GM18868 (cell line): ENCODE results near the gene MTAP.
A peak's percentile ranks its signal among the peaks of the same experiment; 100 is the strongest.

ENCODE experiments used
- ATAC-seq: cut with Tn5 transposase; IDR thresholded peaks from one replicate; pipeline ENCODE4 v1.9.1; 2021; ENCODE audit warnings: mild to moderate bottlenecking, moderate library complexity; ENCODE audit not compliant: unreplicated experiment

The MTAP gene

DNA sequence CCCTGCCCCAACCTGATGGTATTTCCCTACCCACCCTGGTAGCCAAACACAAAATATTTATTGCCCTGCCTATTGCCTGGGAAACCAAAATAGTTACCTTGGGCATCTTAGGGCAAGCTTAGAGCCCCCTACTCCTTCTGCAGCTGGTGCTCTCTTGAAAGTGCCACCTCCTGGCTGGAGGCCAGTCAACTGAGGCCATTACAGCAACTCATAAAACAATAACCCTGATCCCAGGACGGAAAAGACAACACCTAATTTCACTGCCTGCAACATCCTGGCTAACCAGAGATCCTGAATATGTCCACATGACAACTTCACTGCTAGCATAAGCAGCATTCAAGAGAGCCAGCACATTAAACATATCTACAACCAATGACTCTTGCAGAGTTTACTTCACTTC is 38.7 kb downstream of the MTAP start:
- no peak for ATAC-seq

DNA sequence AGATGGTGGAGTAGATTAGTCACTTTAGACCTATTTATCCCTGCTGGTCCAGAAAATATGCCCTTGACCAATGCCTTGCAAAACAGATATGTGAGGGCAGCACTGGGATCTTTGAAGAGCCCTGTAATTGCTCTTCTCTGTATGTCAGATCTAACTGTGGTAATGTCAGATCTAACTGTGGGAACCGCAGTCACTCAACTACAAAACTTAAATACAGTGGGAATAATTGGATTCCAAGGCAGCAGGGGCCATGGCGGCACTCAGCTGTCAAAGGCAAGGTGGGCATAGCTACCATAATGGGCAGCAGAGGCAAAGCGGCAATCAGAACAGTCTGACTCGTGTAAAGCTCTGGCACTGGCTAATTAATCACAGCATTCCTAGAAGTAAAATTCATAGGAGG is 46.2 kb downstream of the MTAP start:
- no peak for ATAC-seq

DNA sequence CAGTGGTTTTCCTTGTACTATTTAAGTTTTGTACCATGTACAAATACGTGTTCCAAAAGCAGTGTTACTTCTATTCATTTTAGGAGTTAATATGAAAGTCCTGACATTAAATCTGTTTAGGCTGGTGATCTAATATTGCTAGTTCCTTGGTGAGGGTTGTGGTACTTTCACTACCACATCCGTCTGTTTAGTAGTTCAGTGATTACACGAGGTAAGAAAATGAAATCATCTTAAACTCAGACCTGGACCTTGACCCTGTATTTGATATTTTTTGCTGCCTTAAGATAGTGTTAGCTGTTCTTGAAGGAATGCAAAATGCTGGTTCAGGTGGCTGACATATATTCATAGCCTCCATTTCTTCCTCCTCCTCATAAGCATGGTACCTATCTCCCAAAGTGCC is 50.3 kb downstream of the MTAP start:
- peak; percentile 99 for ATAC-seq

DNA sequence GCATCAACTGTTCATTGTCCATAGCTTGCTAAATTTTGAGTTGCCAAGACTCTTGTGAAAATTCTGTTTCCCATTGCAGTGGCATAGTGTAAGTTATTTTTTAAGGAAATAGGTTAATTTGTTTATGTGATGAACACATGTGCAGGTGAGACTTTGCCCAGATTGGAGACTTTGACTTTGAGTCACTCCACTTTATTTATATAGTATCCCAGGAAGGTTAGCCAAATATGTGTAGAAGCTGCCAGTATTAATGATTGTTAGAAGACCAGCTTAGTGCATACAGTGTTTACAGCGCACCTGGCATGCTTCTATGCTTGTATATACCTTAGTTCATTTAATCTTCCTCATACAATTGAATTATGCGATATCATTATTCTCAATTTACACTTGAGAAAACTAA is 51.0 kb downstream of the MTAP start:
- ATAC-seq = no peak

DNA sequence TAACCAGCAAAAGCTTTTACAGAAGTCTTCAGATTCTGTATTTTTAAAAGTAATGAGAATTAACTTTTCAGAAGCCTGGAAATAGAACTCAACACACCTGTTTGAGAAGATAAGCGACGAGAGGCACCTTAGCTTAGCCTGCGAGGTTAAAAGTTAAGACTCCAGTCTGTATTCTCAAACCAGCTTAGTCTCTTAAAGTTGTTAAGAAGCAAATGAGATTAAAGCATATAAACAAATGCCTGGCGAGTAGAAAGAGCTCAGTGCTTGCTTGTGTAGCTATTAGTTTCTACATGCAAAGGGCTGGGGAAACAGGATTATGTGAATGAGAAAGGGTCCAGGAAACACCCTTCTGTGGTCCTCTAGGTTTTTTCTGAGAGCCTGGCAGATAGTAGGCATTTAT is 51.7 kb downstream of the MTAP start:
- no peak for ATAC-seq

DNA sequence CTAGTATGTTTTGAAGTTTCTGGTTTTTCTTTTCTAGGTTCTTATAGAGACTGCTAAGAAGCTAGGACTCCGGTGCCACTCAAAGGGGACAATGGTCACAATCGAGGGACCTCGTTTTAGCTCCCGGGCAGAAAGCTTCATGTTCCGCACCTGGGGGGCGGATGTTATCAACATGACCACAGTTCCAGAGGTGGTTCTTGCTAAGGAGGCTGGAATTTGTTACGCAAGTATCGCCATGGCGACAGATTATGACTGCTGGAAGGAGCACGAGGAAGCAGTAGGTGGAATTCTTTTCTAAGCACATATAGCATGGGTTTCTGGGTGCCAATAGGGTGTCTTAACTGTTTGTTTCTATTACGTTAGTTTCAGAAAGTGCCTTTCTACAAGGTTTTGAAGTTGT is 52.2 kb downstream of the MTAP start:
- ATAC-seq = no peak

DNA sequence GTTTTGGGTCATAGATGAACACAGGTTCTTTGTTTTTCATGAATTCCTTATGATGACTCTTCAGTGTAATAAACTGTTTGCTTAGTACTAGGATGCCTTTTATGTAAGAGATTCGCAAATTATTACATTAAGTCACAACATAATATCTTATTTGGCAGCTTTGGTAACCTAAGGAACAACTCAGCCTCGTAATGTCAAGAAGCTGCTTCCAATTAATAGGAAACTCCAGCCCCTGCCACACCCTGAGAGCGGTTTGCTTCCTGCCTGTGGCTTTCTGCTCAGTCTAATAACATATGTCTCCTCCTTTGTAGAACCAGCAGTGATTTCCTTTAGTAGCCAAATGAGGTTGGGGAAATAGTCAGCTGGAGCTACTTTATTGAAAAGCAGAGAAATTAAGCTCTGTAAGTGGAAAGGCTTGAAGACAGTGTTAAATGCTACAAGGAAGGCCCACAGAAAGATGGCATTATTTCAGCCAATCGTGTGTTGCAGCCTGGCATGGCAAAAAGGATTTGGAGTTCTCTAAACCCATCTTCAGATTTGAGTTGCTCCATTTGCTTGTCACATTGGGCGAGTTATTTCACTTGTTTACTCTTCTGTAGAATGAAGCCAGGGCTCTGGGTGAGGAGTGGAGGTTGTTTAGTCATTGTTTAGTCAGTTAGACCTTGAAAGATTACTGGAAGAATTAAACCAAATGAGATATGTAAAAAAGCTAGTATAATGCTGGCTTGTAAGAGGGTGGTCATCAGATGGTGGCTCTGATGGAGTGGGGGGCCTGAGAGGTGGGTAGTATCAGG is 54.1 kb downstream of the MTAP start:
- no peak for ATAC-seq

DNA sequence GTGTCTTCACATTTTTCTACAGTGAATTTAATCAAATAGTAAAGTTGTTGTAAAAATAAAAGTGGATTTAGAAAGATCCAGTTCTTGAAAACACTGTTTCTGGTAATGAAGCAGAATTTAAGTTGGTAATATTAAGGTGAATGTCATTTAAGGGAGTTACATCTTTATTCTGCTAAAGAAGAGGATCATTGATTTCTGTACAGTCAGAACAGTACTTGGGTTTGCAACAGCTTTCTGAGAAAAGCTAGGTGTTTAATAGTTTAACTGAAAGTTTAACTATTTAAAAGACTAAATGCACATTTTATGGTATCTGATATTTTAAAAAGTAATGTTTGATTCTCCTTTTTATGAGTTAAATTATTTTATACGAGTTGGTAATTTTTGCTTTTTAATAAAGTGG is 60.4 kb downstream of the MTAP start:
- ATAC-seq = no peak

DNA sequence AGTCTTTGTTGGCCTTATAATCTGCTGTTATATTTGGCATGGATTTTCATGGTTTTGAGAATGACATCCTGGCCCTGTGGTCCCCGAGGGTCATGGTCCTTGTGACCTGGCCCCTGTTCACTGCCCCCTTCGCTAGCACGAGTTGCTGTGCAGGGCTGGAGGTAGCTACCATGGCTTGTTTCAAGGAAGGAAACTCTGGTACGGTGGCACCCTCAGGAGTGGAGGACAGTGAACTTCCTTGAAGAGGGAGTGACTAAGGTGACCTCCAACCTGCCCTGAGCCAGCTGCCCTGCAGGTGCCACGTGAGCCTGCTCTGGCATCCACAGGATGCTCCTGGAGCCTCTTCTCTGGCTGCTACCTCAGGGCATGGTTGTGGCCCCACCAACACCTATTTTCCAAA is 62.1 kb downstream of the MTAP start:
- no peak for ATAC-seq

DNA sequence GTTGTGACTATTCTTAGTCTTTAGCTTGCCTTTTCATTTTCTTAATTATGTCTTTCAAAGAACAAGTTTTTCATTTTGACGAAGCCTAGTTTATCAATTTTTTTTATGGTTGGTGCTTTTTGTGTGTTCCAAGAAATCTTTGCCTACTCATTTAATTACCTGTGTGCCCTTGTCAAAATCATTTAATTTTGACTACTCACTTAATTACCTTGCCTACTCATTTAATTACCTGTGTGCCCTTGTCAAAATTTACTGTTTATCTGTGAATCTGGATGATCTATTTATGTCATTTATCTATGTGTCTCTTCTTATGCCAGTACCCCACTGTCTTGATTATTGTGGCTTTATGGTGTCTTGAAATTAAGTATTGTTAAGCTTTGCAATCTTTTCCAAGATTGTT is 63.9 kb downstream of the MTAP start:
- ATAC-seq = no peak

DNA sequence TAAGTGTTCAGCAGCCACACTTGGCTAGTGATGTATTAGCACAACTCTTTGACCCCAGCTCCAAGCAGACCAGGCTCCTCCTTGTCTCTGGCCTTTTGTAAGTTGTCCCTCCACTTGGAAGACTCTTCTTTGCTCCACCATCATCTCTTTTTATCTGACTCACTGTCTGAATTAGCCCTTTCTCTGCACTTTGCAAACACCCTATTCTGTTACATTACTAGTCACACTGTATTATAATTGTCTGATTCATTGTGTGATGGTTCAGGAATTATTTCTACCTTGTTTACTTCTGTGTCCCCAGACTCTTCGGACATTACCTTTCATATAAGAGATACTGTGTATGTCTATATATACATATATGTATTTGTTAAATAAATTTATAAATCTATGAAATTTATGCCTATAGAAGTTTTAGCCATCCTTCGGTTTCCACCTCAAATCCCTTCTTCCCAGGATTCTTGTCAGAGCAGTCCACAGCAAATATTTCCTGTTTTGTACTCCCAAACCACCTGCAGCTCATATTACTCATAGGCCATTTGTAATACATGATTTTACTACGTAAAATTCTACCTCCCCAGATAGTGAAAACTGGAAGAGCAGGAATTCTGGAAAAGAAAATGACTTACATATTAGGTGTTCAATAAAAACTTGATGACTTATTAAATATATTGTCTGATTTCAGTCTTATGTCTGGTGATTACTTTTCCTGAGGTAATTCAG is 69.0 kb downstream of the MTAP start:
- ATAC-seq = no peak

DNA sequence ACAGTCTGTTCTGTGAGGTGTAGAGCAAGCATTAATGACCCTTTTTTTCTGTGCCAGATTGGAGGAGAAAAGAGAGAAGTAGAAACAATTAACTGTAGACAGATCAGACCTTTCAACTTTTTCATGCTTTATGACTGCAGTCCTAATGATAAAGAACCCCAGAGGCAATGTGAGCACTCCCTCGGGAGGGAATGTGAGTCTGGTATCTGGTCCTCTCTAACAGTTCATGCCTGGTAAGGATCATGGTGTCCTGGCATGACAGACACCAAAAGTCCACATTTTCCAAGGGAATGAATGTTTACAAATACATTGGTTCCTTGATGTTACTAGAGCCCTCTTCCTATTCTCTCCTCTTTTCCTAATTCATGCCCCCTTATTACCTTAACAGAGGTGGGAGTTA is 70.3 kb downstream of the MTAP start:
- no peak for ATAC-seq

DNA sequence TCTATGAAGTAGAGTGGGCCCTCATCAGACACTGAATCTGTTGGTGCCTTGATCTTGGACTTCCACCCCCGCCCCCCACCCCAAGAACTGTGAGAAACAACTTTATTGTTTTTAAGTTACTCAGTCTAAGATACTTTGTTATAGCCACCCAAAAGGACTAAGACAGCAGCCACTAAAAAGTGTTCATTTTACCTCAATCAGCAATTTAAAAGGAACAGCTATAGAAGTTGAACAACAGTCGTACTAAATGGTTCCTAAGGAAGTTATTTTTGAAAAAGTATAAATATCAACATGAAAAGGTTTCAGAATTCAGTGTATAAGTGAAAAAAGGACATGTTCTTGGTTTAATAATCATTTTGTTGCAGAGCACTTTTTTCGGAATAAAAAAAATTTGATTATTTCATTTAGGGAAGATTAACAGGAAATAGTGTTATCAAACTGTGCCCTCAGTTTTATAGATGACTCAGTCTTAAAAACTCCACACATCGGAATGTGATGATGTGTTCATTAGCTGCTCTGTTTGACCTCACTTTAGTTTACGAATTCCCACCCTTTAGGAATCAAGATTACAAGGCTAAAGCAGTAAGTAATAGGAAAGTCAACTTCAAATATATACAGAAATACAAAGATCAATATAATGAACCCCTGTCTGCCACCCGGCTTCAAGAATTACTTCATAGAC is 71.2 kb downstream of the MTAP start:
- ATAC-seq = no peak

DNA sequence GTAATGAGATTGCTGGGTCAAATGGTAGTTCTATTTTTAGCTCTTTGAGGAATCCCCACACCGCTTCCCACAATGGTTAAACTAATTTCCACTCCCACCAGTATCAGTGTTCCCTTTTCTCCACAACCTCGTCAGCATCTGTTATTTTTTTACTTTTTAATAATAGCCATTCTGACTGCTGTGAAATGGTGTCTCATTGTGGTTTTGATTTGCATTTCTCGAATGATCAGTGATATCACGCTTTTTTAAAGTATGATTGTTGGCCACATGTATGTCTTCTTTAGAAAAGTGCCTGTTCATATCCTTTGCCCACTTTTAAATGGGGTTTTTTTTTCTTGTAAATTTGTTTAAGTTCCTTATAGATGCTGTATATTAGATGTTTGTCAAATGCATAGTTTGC is 73.5 kb downstream of the MTAP start:
- no peak for ATAC-seq

DNA sequence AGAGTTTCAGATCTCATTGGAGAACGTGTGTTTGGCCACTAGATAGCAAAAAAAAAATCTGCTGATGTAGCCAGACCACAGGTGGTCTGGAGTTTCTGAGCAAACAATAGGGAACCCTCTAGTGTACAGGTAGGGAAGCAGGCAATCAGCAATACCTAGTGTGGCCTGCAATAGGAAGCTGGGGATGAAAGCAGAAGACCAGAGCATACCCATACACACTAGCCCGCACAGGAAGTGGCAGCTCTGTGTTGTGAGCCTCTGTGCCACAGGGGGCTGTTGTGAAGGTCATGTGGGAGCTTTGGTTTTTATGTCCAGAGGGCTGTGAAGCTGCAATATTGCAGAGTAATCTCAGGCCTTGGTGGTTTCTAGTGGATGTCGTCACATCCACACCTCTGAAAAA is 81.2 kb downstream of the MTAP start:
- ATAC-seq = no peak

DNA sequence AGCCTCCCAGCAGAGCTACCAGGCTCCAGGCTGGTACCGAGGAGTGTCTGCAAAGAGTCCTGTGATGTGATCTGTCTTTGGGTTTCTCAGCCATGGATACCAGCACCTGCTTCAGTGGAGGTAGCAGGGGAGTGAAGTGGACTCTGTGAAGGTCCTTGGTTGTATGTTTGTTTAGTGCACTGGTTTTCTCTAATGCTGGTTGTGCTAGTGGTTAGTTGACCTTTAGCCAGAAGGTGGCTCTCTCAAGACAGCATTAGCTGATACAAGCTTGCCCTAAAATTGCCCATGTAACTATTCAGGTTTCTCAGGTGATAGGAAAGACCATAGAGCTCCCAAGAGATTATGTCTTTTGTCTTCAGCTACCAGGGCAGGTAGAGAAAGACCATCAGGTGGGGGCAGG is 87.2 kb downstream of the MTAP start:
- ATAC-seq = no peak

DNA sequence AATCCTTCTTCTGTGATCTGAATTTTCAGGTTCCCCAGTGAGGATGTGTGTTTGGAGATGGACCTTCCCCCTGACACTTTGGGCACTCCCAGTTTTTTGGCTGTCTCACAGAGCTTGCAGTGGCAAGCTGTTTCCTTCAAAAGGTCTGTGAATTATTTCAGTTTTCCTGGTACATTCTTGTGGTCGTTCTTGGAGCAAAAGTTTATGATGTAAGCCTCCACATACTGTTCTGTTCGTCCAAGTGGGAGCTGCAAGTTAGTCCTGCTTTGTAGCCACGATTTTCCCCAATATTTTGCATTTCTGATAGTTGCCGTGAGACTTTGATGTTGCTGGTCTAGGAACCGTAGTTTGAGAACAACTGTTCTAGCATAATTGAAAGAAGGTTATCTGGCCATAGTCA is 88.3 kb downstream of the MTAP start:
- ATAC-seq = no peak

DNA sequence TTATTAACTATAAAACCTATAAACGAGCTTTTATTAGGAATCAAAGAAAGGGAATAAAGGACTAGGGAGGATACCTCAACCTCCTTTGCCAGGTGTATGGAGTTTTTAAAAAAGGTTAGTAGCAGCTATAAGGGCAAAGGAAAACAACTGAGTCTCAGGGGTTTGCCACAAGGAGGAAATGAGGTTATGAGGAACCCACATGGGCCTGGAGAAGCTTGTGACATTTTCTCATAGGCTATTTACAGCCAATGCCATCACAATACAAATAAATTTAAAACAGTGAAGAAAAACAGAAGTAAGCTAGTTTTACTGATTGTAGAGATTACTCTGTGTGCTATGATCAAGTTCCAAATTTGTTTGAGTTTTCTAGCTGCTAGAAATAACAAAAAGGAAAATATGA is 99.1 kb downstream of the MTAP start:
- peak; percentile 39 for ATAC-seq

DNA sequence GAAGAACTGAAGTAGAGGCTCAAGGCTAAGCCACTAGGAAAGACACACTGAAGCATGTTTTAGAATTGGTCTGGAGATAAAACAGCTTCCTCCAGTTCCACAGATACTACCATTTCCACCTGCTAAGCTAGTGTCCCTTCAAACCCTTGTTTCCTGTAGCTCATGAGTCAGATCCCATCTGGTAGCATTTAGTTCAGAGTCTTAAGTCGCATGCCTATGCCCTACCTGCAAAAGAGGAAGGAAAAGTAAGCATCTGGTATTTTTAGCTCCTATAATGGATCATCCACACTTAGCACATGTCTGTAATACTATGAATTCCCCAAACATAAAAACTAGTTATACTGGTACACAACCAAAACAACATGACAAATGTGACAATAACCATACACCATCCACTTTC is 99.7 kb downstream of the MTAP start:
- ATAC-seq = peak; percentile 84

DNA sequence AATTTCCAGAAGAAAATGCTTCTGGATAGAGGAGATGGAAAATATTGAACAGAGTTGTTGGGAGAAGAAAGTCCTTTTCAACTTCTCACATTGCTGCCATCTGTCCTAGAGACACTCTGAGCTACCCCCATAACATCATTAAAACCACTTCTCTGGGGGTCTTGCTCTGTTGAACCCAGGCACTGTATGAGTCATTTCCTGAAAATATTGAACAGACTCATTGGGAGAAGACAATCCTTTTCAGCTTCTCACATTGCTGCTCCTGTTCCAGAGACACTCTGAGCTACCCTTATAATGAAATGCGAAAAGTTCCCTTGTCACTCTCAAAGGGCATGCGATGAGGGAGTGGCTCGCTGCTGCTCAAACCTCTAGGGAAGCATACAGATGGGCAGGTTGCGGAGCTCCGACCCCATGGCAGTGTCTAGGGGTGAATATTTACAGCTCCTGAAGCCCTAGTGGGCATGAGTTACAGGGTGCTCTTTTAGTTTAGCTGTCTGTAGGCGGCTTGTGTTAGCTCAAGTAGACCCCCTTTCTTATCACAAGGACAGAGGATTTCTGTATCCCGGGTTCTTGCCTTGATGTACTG is 101.0 kb downstream of the MTAP start:
- no peak for ATAC-seq

DNA sequence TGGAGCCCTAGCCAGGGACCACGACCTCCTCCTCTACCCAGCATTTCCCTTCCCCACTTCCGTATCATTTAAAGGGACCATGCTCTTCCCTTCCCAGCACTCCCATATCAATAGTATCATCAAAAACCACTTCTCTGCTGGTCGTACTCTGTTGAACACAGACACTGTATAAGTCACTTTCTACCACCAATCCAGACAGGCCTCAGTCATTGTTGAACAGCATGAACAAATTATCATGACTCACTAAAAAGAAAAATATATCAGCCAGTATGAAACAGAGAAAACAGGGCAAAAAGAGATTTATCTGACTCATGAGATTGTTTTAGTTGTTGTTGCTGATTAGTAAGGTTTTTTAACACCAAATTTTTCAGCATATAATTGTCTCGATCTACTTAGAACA is 101.9 kb downstream of the MTAP start:
- ATAC-seq = no peak

DNA sequence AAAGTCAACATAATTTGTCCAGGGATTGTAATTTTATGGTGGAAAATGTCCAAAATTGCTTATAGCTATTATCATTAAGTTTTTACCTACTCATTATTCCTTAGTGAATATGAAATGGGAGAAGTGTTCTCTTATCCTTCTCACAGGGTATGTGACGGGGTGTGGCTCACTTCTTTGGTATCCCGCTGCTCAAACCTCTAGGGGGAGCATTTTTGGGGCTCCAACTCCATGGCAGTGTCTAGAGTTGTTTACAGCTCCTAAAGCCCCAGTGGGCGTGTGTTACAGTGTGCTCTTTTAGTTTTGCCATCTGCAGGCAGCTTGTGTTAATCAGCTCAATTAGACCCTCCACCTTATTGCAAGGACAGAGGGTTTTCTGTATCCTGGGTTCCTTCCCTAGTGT is 102.3 kb downstream of the MTAP start:
- no peak for ATAC-seq
